Right lobe of liver (tissue), 6 donors: ENCODE data around the gene ZBTB7C. TPM values are rescaled to one million over a fixed set of nuclear protein-coding genes. Genes with fewer than 3 reads are reported as not detected.

ENCODE experiments used
- ATAC-seq, 4 donors: fragments of 200-7000 bp; cut with Tn5 transposase; one replicate each; pipeline ENCODE4 v1.9.1; 2020; ENCODE audit warnings: mild to moderate bottlenecking in 4 of 4, moderate library complexity in 4 of 4
- DNase-seq, 3 donors: peaks; one replicate each; pipeline ENCODE4 v3.0.0-alpha.2; 2020
- H3K27ac ChIP-seq, 3 donors: fragments of 200-600 bp; one replicate each; pipeline ENCODE4 v1.8.0; 2022
- H3K27me3 ChIP-seq, 2 donors: fragments of 200-600 bp; one replicate each; pipeline ENCODE4 v1.8.0; 2022
- H3K36me3 ChIP-seq, 4 donors: fragments of 200-600 bp; sonication (generic) in 1 of 4; one replicate each; pipeline versions ENCODE4 v1.5.1 to v1.8.0; 2017 to 2022; ENCODE audit warnings: control low read depth in 1 of 4
- H3K4me1 ChIP-seq, 4 donors: fragments of 200-600 bp; sonication (generic) in 1 of 4; one replicate each; pipeline versions ENCODE4 v1.5.1 to v1.8.0; 2017 to 2022; ENCODE audit warnings: control low read depth in 1 of 4
- H3K4me3 ChIP-seq, 3 donors: fragments of 200-600 bp; one replicate each; pipeline ENCODE4 v1.8.0; 2022
- H3K9me3 ChIP-seq, 4 donors: fragments of 200-600 bp; sonication (generic) in 1 of 4; one replicate each; pipeline versions ENCODE4 v1.5.1 to v1.8.0; 2017 to 2022; ENCODE audit warnings: control low read depth in 1 of 4
- CTCF ChIP-seq, 4 donors: fragments of 200-600 bp in 3 of 4; fragments of 450-650 bp in 1 of 4; IDR thresholded peaks; one replicate each; pipeline versions ENCODE4 v1.5.1 to v1.8.0; 2016 to 2022; ENCODE audit warnings: antibody characterized with exemption in 4 of 4, mild to moderate bottlenecking in 2 of 4
- POLR2A ChIP-seq: fragments of 450-650 bp; IDR thresholded peaks from one replicate; pipeline ENCODE4 v1.6.1; 2017; ENCODE audit warnings: antibody characterized with exemption, mild to moderate bottlenecking
- WGBS: methylation state at CpG from one replicate; pipeline ENCODE4 v1.1.6; 2018; ENCODE audit warnings: low coverage, low lambda C conversion rate; ENCODE audit not compliant: insufficient coverage; ENCODE audit errors: missing lambda C conversion rate; 5-methylcytosine and 5-hydroxymethylcytosine counted together
- intact Hi-C, 2 donors: fragments of 100-400 bp; cut with DNase I; formaldehyde crosslinking; loops; one replicate each; pipeline versions ENCODE4 v1.11.2 to v1.14.1; 2022
- total RNA-seq, 6 experiments: library from RNA; depleted of rRNA in 2 of 6; stranded (reverse); fragments of >200 nt in 2 of 6; fragmentation: NEBNext Ultra II Directional in 3 of 6; extraction: Animal tissue kit (Norgen Biotek cat#: 25700) in 3 of 6; gene quantifications; one replicate each; pipeline versions ENCODE4 v1.1.0 to v1.2.4, GENCODE V29; 2016 to 2023
- donor health status: DM: no; HTN: yes; CAD: no.
- donor health status: DM: no; HTN: no; CAD: no.
- donor health status: DM: no; HTN: no; CAD: no.
- donor health status: DM: no; HTN: yes; CAD: no.
- donor health status: DM: no; HTN: yes; CAD: no.

ZBTB7C gene
- total RNA-seq, 6 experiments from 2014 or later, result 1.1 to 1.7 (median 1.3) TPM

- no peak for DNase-seq
- WGBS, result 86% methylated on average over 2 of the region's 3 CpGs
- Histone ChIP-seq H3K4me1 (peaks cover 0 to 9% (median under 1%) of the 10 kb centered on the region in 4 donors), H3K27ac (no peak overlapping the region), H3K36me3 (no peaks in the 10 kb centered on the region), H3K4me3 (no peak overlapping the region), H3K27me3 (no peaks in the 10 kb centered on the region), H3K9me3 (no peaks in the 10 kb centered on the region)
- ATAC-seq, result no peak
- TF ChIP-seq CTCF (IDR thresholded peaks at IDR 0.05), result no peak
- no peak for TF ChIP-seq POLR2A
- intact Hi-C loops, result no loop called here
These were observed 4.2 kb upstream of the ZBTB7C start for GRCh38 chr18:48413342-48413741.

GRCh38 chr18:48412339-48412929, 3.3 kb upstream of the ZBTB7C start:
- no peaks in the 10 kb centered on the region for H3K9me3 ChIP-seq
- peaks cover 0 to 14% (median 3%) of the 10 kb centered on the region in 4 donors for H3K4me1 ChIP-seq
- H3K27me3 ChIP-seq, result no peaks in the 10 kb centered on the region
- peak; percentile 35 to 54 (median 49) for ATAC-seq
- H3K27ac ChIP-seq, result no peak overlapping the region
- intact Hi-C loops, result no loop called here
- whole genome bisulfite sequencing, result 9% methylated on average over 7 of the region's 7 CpGs
- H3K36me3 ChIP-seq, result no peaks in the 10 kb centered on the region
- TF ChIP-seq POLR2A (no peak), CTCF (IDR thresholded peaks at IDR 0.05) (peak; percentile 44 to 80 (median 72))
- no peak overlapping the region for H3K4me3 ChIP-seq
- no peak for DNase-seq

GRCh38 chr18:48410095-48410920, 1.1 kb upstream of the ZBTB7C start:
- DNase-seq (peak; percentile 94 to 95 (median 95)), ATAC-seq (peak; percentile 97 to 98 (median 98))
- Histone ChIP-seq H3K9me3 (no peaks in the 10 kb centered on the region), H3K4me1 (peaks cover 0 to 14% (median 3%) of the 10 kb centered on the region in 4 donors), H3K27me3 (no peaks in the 10 kb centered on the region), H3K4me3 (peak overlapping the region; percentile 61 to 82 (median 69)), H3K36me3 (no peaks in the 10 kb centered on the region), H3K27ac (no peak overlapping the region)
- 2% methylated on average over 28 of the region's 77 CpGs for WGBS
- intact Hi-C loops, result no loop called here
- TF ChIP-seq POLR2A (peak; percentile 25), CTCF (IDR thresholded peaks at IDR 0.05) (no peak)

- peak in 2 of 3 donors; percentile 39 to 53 for DNase-seq
- Histone ChIP-seq H3K36me3 (no peaks in the 10 kb centered on the region), H3K9me3 (no peaks in the 10 kb centered on the region), H3K4me3 (peak overlapping the region; percentile 61 to 82 (median 69)), H3K27ac (no peak overlapping the region), H3K27me3 (no peaks in the 10 kb centered on the region), H3K4me1 (peaks cover 0 to 14% (median 3%) of the 10 kb centered on the region in 4 donors)
- TF ChIP-seq CTCF (IDR thresholded peaks at IDR 0.05), result no peak
- TF ChIP-seq POLR2A, result no peak
- peak; percentile 4 to 47 (median 26) for ATAC-seq
- WGBS, result 0% methylated on average over 13 of the region's 55 CpGs
- intact Hi-C loops, result no loop called here
These were observed 460 bp upstream of the ZBTB7C start for GRCh38 chr18:48409591-48410094.
